Measurements from ENCODE around the gene RAB3B. TPM values are rescaled to one million over a fixed set of nuclear protein-coding genes. Genes with fewer than 3 reads are reported as not detected.
A peak's percentile ranks its signal among the peaks of the same experiment; 100 is the strongest.

Gene RAB3B
- total RNA-seq, 1 donor from 2014 or later = 32.8 TPM

- no peaks in the 10 kb centered on the region for H3K9me3 Mint-ChIP-seq (ENCODE audit: low read depth)
- no peak overlapping the region for H3K4me3 Mint-ChIP-seq (ENCODE audit: unreplicated experiment)
- H3K4me1 Mint-ChIP-seq (ENCODE audit: low read depth) = peaks cover 17% of the 10 kb centered on the region
- no peak for TF ChIP-seq CTCF (IDR thresholded peaks at IDR 0.05)
- H3K27ac Mint-ChIP-seq (ENCODE audit: unreplicated experiment) = peak overlapping the region; percentile 69
- no peaks in the 10 kb centered on the region for H3K36me3 Mint-ChIP-seq (ENCODE audit: low read depth)
- no peaks in the 10 kb centered on the region for H3K27me3 Mint-ChIP-seq (ENCODE audit: low read depth)
- peak; percentile 19 for DNase-seq (ENCODE audit: low spot score)
These were observed 3.8 kb downstream of the RAB3B start for GRCh38 chr1:51986718-51987117.

- Mint-ChIP-seq H3K4me1 (ENCODE audit: low read depth) (no peaks in the 10 kb centered on the region), H3K4me3 (ENCODE audit: unreplicated experiment) (no peak overlapping the region), H3K9me3 (ENCODE audit: low read depth) (no peaks in the 10 kb centered on the region), H3K36me3 (ENCODE audit: low read depth) (peaks cover 1% of the 10 kb centered on the region), H3K27me3 (ENCODE audit: low read depth) (no peaks in the 10 kb centered on the region), H3K27ac (ENCODE audit: unreplicated experiment) (no peak overlapping the region)
- TF ChIP-seq CTCF (IDR thresholded peaks at IDR 0.05) = no peak
- no peak for DNase-seq (ENCODE audit: low spot score)
These were observed 8.3 kb downstream of the RAB3B start for GRCh38 chr1:51982161-51982560.

GRCh38 chr1:51981555-51981954, 8.9 kb downstream of the RAB3B start:
- no peaks in the 10 kb centered on the region for H3K4me1 Mint-ChIP-seq (ENCODE audit: low read depth)
- H3K9me3 Mint-ChIP-seq (ENCODE audit: low read depth) = no peaks in the 10 kb centered on the region
- DNase-seq (ENCODE audit: low spot score) = no peak
- no peak for TF ChIP-seq CTCF (IDR thresholded peaks at IDR 0.05)
- H3K36me3 Mint-ChIP-seq (ENCODE audit: low read depth) = peaks cover 5% of the 10 kb centered on the region
- no peaks in the 10 kb centered on the region for H3K27me3 Mint-ChIP-seq (ENCODE audit: low read depth)
- H3K27ac Mint-ChIP-seq (ENCODE audit: unreplicated experiment) = no peak overlapping the region
- no peak overlapping the region for H3K4me3 Mint-ChIP-seq (ENCODE audit: unreplicated experiment)

GRCh38 chr1:51978099-51978498, 12.4 kb downstream of the RAB3B start:
- DNase-seq (ENCODE audit: low spot score) = no peak
- H3K4me1 Mint-ChIP-seq (ENCODE audit: low read depth) = no peaks in the 10 kb centered on the region
- TF ChIP-seq CTCF (IDR thresholded peaks at IDR 0.05) = no peak
- no peak overlapping the region for H3K4me3 Mint-ChIP-seq (ENCODE audit: unreplicated experiment)
- no peaks in the 10 kb centered on the region for H3K9me3 Mint-ChIP-seq (ENCODE audit: low read depth)
- H3K36me3 Mint-ChIP-seq (ENCODE audit: low read depth) = peaks cover 8% of the 10 kb centered on the region
- peak overlapping the region; percentile 6 for H3K27ac Mint-ChIP-seq (ENCODE audit: unreplicated experiment)
- H3K27me3 Mint-ChIP-seq (ENCODE audit: low read depth) = no peaks in the 10 kb centered on the region

GRCh38 chr1:51976846-51977602, 13.5 kb downstream of the RAB3B start:
- no peak for DNase-seq (ENCODE audit: low spot score)
- peaks cover 8% of the 10 kb centered on the region for H3K36me3 Mint-ChIP-seq (ENCODE audit: low read depth)
- H3K4me3 Mint-ChIP-seq (ENCODE audit: unreplicated experiment) = no peak overlapping the region
- H3K9me3 Mint-ChIP-seq (ENCODE audit: low read depth) = no peaks in the 10 kb centered on the region
- no peak overlapping the region for H3K27ac Mint-ChIP-seq (ENCODE audit: unreplicated experiment)
- no peak for TF ChIP-seq CTCF (IDR thresholded peaks at IDR 0.05)
- no peaks in the 10 kb centered on the region for H3K27me3 Mint-ChIP-seq (ENCODE audit: low read depth)
- H3K4me1 Mint-ChIP-seq (ENCODE audit: low read depth) = no peaks in the 10 kb centered on the region

Measured in chondrocyte (in vitro differentiated cells).